IMR-90 (cell line): Measurements from ENCODE around the gene ROR2. TPM values are rescaled to one million over a fixed set of nuclear protein-coding genes. Genes with fewer than 3 reads are reported as not detected.

Experiments used
- ATAC-seq: fragments of 200-7000 bp; cut with Tn5 transposase; 2 replicates; pipeline ENCODE4 v1.9.1; 2020; ENCODE audit warnings: low read depth, mild to moderate bottlenecking, moderate library complexity
- BruUV-seq: library from RNA; stranded (reverse); fragments of 400-500 nt; replicated peaks from 2 replicates; lab custom pipeline; 2021; lab: Mats Ljungman, UMichigan
- CTCF ChIA-PET: fragments of 300-600 bp; formaldehyde crosslinking; extraction: SDS; loops from one replicate; lab custom pipeline; 2021; ENCODE audit warnings: antibody characterized with exemption; lab: Yijun Ruan, JAX
- POLR2A ChIA-PET: fragments of 300-600 bp; sonication (Branson Sonifier 250); formaldehyde crosslinking; loops from one replicate; lab custom pipeline; 2022; ENCODE audit warnings: antibody characterized with exemption; ENCODE audit not compliant: unreplicated experiment; lab: Charles Lee
- DNase-seq: peaks from one replicate; pipeline ENCODE4 v3.0.0; 2013
- H2AFZ ChIP-seq: replicated peaks from 2 replicates; pipeline ENCODE3; 2013; ENCODE audit warnings: low read length, mild to moderate bottlenecking; ENCODE audit not compliant: poor library complexity
- H2AK5ac ChIP-seq: 2 replicates; pipeline ENCODE4 v1.6.1; 2013; ENCODE audit warnings: low read depth, low read length, inconsistent platforms
- H2AK9ac ChIP-seq: replicated peaks from 2 replicates; pipeline ENCODE3; 2013; ENCODE audit warnings: mild to moderate bottlenecking, low read depth, low read length, moderate library complexity; ENCODE audit not compliant: poor library complexity
- H2BK120ac ChIP-seq: 2 replicates; pipeline ENCODE4 v1.6.1; 2013; ENCODE audit warnings: low read depth, low read length, inconsistent platforms
- H2BK15ac ChIP-seq: 3 replicates; pipeline ENCODE4 v1.6.1; 2013; ENCODE audit warnings: low read depth, low read length, inconsistent platforms
- H2BK20ac ChIP-seq: 2 replicates; pipeline ENCODE4 v1.6.1; 2013; ENCODE audit warnings: low read depth, mild to moderate bottlenecking, inconsistent platforms, low read length, moderate library complexity
- H2BK5ac ChIP-seq: 2 replicates; pipeline ENCODE4 v1.6.1; 2013; ENCODE audit warnings: mild to moderate bottlenecking, low read depth, low read length, inconsistent platforms; ENCODE audit not compliant: poor library complexity, severe bottlenecking
- H3K14ac ChIP-seq: replicated peaks from 2 replicates; pipeline ENCODE4 v1.6.1; 2013; ENCODE audit warnings: low read depth, low read length, inconsistent platforms
- H3K18ac ChIP-seq: 2 replicates; pipeline ENCODE4 v1.6.1; 2013; ENCODE audit warnings: low read depth, low read length, control low read depth
- H3K23ac ChIP-seq: 2 replicates; pipeline ENCODE4 v1.6.1; 2013; ENCODE audit warnings: low read depth, low read length, inconsistent platforms
- H3K27ac ChIP-seq: 2 replicates; pipeline ENCODE4 v1.5.1; 2013; ENCODE audit warnings: mild to moderate bottlenecking, control low read depth, low read length; ENCODE audit not compliant: insufficient read depth
- H3K27me3 ChIP-seq: 2 replicates; pipeline ENCODE4 v1.6.1; 2013; ENCODE audit warnings: low read length; ENCODE audit not compliant: control insufficient read depth, insufficient read depth
- H3K36me3 ChIP-seq: 2 replicates; pipeline ENCODE4 v1.6.1; 2013; ENCODE audit warnings: low read length, mixed read lengths; ENCODE audit not compliant: control insufficient read depth, insufficient read depth
- H3K4ac ChIP-seq: 2 replicates; pipeline ENCODE4 v1.6.1; 2013; ENCODE audit warnings: low read depth, low read length, inconsistent platforms
- H3K4me1 ChIP-seq: 2 replicates; pipeline ENCODE4 v1.6.1; 2013; ENCODE audit warnings: low read length, mixed read lengths; ENCODE audit not compliant: control insufficient read depth, insufficient read depth
- H3K4me2 ChIP-seq: 2 replicates; pipeline ENCODE4 v1.6.1; 2013; ENCODE audit warnings: low read depth, mild to moderate bottlenecking, control low read depth, low read length, moderate library complexity
- H3K4me3 ChIP-seq: 2 replicates; pipeline ENCODE4 v1.5.1; 2013; ENCODE audit warnings: low read depth, mild to moderate bottlenecking, control low read depth, low read length, moderate library complexity; ENCODE audit not compliant: insufficient read depth
- H3K56ac ChIP-seq: 2 replicates; pipeline ENCODE4 v1.6.1; 2013; ENCODE audit warnings: low read length, inconsistent platforms; ENCODE audit not compliant: insufficient read depth; ENCODE audit errors: extremely low read depth
- H3K79me1 ChIP-seq, 2 experiments: 2 replicates each; pipeline ENCODE4 v1.6.1; 2013; ENCODE audit warnings: low read length in 2 of 2, inconsistent platforms in 1 of 2, low read depth in 1 of 2
- H3K9ac ChIP-seq: 2 replicates; pipeline ENCODE4 v1.6.1; 2013; ENCODE audit warnings: low read depth, low read length, control low read depth
- H3K9me1 ChIP-seq: 2 replicates; pipeline ENCODE4 v1.6.1; 2013; ENCODE audit warnings: low read length, inconsistent platforms; ENCODE audit not compliant: insufficient read depth
- H3K9me3 ChIP-seq: 2 replicates; pipeline ENCODE4 v1.6.1; 2013; ENCODE audit warnings: low read length; ENCODE audit not compliant: control insufficient read depth, insufficient read depth
- H4K20me1 ChIP-seq: 2 replicates; pipeline ENCODE4 v1.6.1; 2013; ENCODE audit warnings: low read length, inconsistent platforms; ENCODE audit not compliant: insufficient read depth
- H4K5ac ChIP-seq: 2 replicates; pipeline ENCODE4 v1.6.1; 2013; ENCODE audit warnings: mild to moderate bottlenecking, low read depth, low read length, control low read depth
- H4K8ac ChIP-seq, 2 experiments: 2 replicates each; pipeline ENCODE4 v1.6.1; 2013; ENCODE audit warnings: low read depth in 2 of 2, low read length in 2 of 2, control low read depth in 1 of 2, inconsistent platforms in 1 of 2
- H4K91ac ChIP-seq: 2 replicates; pipeline ENCODE4 v1.6.1; 2013; ENCODE audit warnings: low read depth, low read length, inconsistent platforms; ENCODE audit not compliant: insufficient read depth
- CEBPB ChIP-seq: IDR thresholded peaks from 2 replicates; pipeline ENCODE4 v1.6.1; 2012; ENCODE audit warnings: low read depth, low read length, improper control_type of control experiment
- FOS ChIP-seq: fragments of 150-350 bp; IDR thresholded peaks from 2 replicates; pipeline ENCODE4 v1.6.1; 2016; ENCODE audit warnings: low read depth, low read length
- MAFK ChIP-seq: IDR thresholded peaks from 2 replicates; pipeline ENCODE4 v1.6.1; 2012; ENCODE audit warnings: low read depth, low read length, improper control_type of control experiment
- WGBS, 2 experiments: methylation state at CpG; one replicate each; pipeline versions ENCODE4 v1.1.5 to v1.1.7; 2013; ENCODE audit warnings: missing lambda C conversion rate in 2 of 2; ENCODE audit not compliant: insufficient read length in 1 of 2; ENCODE audit errors: extremely low coverage in 2 of 2; 5-methylcytosine and 5-hydroxymethylcytosine counted together
- dilution Hi-C: fragments of 300-500 bp; cut with HindIII; formaldehyde crosslinking; loops from one replicate; pipeline ENCODE4 v1.14.3; 2018; ENCODE audit warnings: low sequenced_read_pairs; ENCODE audit not compliant: unreplicated experiment
- in situ Hi-C: fragments of 300-500 bp; cut with MboI; formaldehyde crosslinking; loops from 3 replicates; pipeline ENCODE4 v1.14.3; 2019; ENCODE audit warnings: low sequenced_read_pairs, inconsistent platforms, mixed read lengths
- intact Hi-C: fragments of 100-400 bp; cut with micrococcal nuclease; formaldehyde crosslinking; loops from 2 replicates; pipeline ENCODE4 v1.10.0; 2022
- polyA plus RNA-seq, 3 experiments: library from polyadenylated mRNA; depleted of rRNA; stranded (reverse); fragments of >200 nt; gene quantifications; 2 replicates each; pipeline ENCODE4 v1.2.3, GENCODE V29; 2012; ENCODE audit warnings: low replicate concordance in 1 of 3
- total RNA-seq: library from RNA; depleted of rRNA; stranded (reverse); fragments of >200 nt; gene quantifications from 2 replicates; pipeline ENCODE4 v1.2.3, GENCODE V29; 2012

Gene ROR2
- total and polyA plus RNA-seq, 2 of the 4 experiments (the other 2 are of a cell fraction), result 2.3 to 4.8 TPM

- no TSS peak for BruUV-seq
- Histone ChIP-seq H3K14ac (no peak overlapping the region), H4K8ac (no peak overlapping the region), H2AK9ac (no peak overlapping the region), H3K23ac (no peak overlapping the region), H3K27ac (no peak overlapping the region), H4K91ac (no peak overlapping the region), H3K27me3 (no peaks in the 10 kb centered on the region), H2AFZ (no peak overlapping the region), H3K4me2 (no peak overlapping the region), H3K4ac (no peak overlapping the region), H2BK5ac (no peak overlapping the region), H3K56ac (no peak overlapping the region), H3K9ac (no peak overlapping the region), H3K79me1 (no peaks in the 10 kb centered on the region), H4K20me1 (no peaks in the 10 kb centered on the region), H2AK5ac (no peak overlapping the region), H4K5ac (no peak overlapping the region), H3K9me1 (peaks cover 3% of the 10 kb centered on the region; the same call in 1 of the 2 replicates), H2BK15ac (no peak overlapping the region), H3K9me3 (no peaks in the 10 kb centered on the region), H3K18ac (no peak overlapping the region), H3K4me3 (no peak overlapping the region), H3K36me3 (peaks cover 24% of the 10 kb centered on the region; the same call in 1 of the 2 replicates), H2BK20ac (no peak overlapping the region), H3K4me1 (peaks cover 3% of the 10 kb centered on the region; the same call in 1 of the 2 replicates), H2BK120ac (no peak overlapping the region)
- ATAC-seq (peak; percentile 60), DNase-seq (peak; percentile 81)
- ChIA-PET CTCF (no interaction called here), POLR2A (no interaction called here)
- TF ChIP-seq MAFK, result peak; percentile 59
- no peak for TF ChIP-seq FOS
- TF ChIP-seq CEBPB, result peak; percentile 85
- dilution Hi-C loops, result no loop called here
- no CpG with 5 or more reads among the region's 2 CpGs for WGBS, 2 experiments
- intact Hi-C loops, result no loop called here
- in situ Hi-C loops, result no loop called here
Measured at GRCh38 chr9:91751922-91752321, 198.1 kb downstream of the ROR2 start.
